Activated T-cell treated with anti-CD3 and anti-CD28 coated beads for 1 hour (primary cell): ENCODE results near the gene CLCN1.

ENCODE experiments used
- DNase-seq: peaks from one replicate; pipeline ENCODE4 v3.0.0-alpha.2; 2020; ENCODE audit warnings: low read depth

The CLCN1 gene

DNA sequence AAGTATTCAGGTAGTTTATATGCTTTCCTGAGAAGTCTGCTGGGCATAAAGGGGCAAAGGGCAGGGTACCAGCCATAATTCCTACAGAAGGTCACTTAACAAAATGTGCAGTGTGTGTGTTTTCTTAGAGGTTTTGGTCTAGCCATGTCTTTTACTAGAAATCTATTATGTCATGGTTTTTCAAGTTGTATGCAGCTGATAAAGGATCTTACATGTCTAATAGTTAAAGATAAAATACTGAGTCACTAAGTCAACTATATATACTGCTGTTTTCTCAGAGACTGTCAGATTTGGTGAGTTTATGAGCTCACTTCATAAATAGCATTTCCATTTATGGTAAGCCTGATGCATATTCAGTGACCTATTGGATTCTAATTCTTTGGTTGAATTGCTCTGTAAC lies 20.0 kb upstream of the CLCN1 start:
- DNase-seq, result no peak

DNA sequence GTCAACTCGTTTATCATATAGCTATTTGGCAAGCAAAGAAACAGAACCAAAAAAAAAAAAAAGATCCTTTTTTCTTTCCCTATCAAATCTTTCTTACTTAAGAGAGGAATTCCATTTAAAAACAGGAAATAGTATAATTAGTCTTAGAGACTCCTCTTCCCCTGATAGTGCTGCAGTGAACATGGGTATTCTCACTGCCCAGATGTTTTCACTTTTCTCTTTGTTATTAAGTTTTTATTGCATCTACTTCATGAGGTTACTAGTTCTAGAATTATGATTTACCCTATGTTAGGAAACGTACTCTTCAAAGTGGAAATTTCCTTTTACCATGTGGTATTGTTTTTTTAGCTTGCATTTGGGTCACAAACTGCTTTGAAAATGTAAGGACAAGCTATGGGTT lies 19.2 kb upstream of the CLCN1 start:
- DNase-seq, result no peak

DNA sequence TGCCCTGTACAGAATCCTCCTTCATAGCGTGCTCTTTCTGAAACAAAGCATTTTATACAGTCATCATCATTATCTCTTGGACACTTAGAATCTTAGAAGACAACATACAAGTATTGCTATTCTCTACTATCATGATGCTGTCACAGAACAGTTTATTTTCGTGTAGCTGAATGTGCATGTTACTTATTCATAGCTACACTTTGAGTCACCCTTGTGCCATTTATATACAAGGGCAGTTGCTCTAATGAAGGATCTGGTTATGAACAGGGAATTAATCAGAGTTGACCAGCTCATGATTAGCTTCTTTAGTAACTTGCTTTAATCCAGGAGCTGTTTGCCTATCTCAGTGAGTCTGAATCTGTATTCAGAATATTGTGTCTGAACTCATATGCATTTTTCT lies 16.6 kb upstream of the CLCN1 start:
- DNase-seq, result no peak

DNA sequence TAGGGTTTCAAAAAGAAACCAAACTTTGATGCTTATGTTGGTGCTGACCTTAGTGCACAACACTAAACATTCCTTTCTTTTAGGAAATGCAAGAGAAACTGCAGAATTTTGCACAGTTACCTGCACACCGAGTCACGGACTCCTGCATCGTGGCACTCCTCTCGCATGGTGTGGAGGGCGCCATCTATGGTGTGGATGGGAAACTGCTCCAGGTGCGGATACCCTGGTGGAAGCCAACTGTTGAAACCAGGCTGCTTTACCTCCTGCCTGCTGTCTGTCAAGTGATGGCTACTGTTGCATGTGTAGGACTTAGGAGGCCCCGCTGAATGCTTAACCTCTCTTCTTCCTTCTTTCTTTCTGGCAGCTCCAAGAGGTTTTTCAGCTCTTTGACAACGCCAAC lies 16.1 kb upstream of the CLCN1 start:
- peak; percentile 50 for DNase-seq

DNA sequence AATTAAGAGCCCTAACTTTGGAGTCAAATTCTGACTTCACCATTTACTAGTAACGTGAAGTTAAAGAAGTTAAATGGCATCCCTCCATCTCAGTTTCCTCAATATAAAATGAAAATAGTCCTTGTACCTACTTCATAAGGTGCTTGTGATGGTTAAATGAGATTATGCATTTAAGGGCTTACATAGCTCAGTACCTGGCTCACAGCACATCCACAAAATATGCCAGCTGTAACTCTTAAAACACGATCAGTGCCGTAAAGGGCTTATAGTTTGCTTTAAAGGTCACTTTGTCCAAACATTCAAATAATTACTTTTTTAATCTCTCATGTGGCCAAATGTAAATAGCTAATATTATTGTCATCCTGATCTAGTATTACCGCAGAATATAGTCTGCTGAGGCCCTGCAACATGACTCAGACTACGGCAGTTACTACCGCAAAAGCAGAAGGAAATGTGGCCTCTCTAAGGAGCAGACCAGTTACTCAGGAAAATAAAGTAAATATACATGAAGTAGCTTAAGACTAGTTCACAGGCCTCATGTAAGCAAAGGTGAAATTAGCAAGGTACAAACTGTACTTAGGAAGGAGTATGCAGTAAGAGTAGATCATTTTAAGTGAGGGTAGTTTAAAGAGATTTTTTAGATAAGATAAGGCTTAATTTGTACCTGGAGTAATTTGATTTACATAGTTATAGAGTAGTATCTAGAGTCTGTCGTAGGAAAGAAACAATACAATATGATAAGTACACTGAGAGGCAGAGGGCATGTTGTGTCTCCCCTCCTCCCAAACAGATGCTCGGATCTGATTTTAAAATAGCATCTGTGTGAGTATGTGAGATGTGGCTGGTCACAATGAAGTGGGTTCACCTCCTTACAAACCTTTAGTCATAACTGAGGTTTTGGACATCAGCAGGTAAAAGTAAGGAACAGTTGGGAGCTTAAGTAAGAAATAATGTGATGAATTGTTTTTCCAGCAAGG lies 14.7 kb upstream of the CLCN1 start:
- no peak for DNase-seq

DNA sequence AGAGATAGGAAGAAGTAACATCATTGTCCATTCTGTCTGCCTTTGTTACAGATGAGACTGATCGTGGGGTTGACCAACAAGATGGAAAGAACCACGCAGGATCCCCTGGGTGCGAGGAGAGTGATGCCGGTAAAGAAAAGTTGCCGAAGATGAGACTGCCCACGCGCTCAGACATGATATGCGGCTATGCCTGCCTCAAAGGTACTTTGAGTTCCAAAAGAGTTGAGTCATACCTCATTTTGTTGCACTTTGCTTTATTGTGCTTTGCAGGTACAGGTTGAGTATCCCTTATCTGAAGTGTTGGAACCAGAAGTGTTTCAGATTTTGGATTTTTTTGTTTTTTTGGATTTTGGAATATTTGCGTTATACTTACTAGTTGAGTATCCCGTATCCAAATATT lies 12.2 kb upstream of the CLCN1 start:
- no peak for DNase-seq

DNA sequence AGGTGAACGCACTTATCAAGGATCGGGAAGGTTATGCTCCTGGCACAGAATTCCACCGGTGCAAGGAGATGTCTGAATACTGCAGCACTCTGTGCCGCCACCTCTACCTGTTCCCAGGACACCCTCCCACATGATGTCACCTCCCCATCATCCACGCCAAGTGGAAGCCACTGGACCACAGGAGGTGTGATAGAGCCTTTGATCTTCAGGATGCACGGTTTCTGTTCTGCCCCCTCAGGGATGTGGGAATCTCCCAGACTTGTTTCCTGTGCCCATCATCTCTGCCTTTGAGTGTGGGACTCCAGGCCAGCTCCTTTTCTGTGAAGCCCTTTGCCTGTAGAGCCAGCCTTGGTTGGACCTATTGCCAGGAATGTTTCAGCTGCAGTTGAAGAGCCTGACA lies 11.0 kb upstream of the CLCN1 start:
- no peak for DNase-seq

DNA sequence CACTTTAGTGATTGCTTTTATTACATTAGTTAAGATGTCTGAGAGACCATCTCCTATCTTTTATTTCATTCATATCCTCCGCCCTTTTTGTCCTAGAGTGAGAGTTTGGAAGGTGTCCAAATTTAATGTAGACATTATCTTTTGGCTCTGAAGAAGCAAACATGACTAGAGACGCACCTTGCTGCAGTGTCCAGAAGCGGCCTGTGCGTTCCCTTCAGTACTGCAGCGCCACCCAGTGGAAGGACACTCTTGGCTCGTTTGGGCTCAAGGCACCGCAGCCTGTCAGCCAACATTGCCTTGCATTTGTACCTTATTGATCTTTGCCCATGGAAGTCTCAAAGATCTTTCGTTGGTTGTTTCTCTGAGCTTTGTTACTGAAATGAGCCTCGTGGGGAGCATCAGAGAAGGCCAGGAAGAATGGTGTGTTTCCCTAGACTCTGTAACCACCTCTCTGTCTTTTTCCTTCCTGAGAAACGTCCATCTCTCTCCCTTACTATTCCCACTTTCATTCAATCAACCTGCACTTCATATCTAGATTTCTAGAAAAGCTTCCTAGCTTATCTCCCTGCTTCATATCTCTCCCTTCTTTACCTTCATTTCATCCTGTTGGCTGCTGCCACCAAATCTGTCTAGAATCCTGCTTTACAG lies 10.4 kb upstream of the CLCN1 start:
- peak; percentile 73 for DNase-seq

DNA sequence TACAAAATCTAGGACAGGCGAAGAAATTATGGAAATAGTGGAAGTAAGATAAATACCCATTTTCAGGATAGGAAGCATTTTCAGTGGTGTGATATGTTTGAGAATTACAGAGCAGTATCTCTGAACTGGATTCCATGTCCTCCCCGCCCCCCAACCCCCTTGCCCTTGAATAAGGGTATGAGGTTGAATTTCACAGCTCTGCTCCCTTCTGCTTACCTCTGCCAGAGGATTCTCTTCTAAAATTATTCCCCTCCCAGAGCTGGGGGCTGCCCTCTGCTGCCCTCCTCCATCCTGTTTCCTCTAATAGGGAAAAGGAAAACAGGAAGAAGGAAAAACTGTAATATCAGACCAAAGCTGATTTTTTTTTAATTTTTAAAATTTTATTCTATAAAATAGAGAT lies 7.3 kb upstream of the CLCN1 start:
- DNase-seq, result no peak

DNA sequence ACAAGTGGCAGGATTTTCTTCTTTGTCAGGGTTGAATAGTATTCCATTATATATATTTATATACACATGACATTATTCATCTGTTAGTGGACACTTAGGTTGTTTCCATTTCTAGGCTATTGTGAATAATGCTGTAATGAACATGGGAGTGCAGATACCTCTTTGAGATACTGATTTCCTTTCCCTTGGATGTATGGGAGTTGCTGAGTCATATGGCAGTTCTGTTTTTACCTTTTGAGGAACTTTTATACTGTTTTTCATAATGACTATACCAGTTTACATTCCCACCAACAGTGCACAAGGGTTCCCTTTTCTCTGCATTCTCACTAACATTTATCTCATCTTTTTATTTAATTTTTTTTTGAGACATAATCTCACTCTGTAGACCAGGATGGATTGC lies 1.8 kb upstream of the CLCN1 start:
- no peak for DNase-seq

DNA sequence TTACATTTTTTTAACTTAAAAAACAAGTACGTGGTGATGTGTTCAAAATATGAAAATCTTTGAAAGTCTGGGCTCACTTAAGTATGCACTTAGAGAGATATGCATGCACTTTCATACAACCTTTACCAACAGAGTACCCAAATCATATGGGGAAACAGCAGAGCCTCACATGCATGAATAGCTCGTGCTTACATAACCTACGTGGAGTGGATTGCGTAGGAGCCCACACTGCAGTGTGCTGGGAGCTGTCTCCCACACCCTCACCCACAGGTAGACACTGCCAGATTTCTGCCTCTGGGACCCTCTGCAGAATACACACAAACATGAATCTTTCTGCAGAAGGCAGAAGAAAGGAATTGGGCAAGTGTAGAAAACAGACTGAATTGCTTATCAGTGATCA lies 581 bp downstream of the CLCN1 start:
- no peak for DNase-seq

DNA sequence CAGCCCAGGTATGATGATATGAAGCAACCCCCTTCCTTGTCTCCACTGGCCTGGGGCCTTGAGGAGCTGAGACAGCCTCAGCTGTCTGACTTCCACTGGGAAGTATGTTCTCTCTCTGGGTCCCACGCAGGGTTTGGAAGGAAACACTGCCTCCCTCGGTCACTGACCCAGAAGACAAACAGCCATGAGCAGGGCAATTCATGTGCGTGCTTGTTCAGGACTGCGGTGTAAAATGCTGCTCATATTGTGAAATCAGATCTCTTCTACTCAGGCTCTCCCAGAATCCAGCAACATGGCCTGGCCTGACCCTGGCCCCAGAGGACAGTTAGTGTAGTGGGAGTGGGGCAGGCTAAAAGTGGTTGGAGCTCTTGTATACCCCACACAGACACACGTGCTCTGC lies 2.8 kb downstream of the CLCN1 start:
- no peak for DNase-seq

DNA sequence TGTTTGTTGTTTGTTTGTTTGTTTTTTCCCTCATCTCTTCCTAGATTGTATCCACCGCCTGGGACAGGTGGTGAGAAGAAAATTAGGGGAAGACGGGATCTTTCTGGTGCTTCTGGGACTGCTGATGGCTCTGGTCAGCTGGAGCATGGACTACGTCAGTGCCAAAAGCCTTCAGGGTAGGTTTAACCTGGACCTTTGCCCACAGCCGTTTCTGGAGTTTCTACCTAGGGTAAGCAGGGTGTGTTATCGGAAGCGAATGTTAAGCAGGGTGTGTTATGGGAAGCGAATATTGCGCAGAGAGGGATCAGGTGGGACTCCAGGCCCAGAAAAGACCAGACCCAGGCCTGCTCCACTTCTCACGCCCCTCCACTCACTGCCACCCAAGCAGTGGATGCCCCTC lies 4.7 kb downstream of the CLCN1 start:
- no peak for DNase-seq

DNA sequence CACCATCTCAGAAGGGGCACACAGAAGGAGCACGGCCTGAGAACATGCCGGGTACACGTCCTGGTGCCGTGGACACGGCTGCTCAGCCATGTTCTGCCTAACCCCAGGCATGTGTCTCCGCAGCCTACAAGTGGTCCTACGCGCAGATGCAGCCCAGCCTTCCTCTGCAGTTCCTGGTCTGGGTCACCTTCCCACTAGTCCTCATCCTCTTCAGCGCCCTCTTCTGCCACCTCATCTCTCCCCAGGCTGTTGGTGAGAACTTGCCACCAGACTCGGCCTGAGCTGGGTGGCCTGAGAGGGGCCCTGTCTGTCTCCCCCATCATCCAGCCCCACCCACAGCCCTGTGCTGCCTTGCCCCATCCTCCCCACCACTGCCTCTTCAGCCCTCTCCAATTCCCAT lies 5.3 kb downstream of the CLCN1 start:
- no peak for DNase-seq

DNA sequence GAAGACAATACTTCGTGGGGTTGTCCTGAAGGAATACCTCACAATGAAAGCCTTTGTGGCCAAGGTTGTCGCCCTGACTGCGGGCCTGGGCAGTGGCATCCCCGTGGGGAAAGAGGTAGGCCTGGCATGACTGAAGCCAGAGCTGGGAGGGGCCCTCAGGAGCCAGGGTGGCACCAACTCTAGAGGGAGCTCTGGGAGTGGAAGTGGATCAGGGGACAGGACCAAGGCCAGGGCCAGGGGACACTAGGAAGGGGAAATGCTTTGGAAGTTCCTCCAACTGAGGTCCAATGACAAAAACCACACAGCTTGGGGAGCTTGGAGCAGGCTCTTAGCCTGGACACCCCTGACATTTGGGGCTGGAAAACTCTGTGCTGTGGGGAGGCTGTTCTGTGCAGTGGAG lies 5.8 kb downstream of the CLCN1 start:
- DNase-seq, result no peak

DNA sequence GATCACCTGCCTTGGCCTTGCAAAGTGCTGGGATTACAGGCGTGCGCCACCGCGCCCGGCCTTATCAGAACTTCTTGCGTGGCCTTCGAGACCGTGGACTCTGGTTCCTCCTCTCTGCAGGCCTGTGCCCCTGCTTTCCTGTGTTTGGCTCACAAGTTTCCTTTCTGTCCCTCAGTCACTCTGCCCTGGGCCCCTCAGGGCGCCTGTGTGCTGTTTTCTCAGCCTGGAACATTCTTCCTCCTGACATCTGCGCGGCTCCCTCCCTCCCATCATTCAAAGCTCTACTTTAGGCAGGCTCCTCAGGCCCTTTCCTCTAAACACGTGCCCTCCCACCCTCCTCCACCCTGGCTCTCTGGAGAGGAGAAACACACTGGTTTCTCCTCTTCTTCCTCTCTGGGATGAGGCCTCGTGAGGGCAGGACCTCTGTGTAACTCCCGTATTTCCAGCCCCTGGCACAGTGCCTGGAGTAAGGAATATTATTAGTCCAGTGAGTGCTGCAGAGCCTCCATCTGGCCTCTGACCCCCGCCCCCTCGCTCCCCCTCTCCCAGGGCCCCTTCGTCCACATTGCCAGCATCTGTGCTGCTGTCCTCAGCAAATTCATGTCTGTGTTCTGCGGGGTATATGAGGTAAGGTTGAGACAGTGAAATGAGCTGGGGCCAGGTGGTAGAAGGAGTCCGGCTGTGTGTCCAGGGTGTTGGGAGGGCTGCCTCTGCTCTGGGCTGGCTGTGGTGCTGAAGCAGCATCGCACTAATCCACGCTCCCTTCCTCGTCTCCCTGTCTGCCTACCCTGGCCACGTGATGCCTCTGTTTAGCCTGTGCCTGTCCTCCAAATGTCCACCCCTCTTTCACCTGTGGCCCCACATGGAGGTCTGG lies 7.1 kb downstream of the CLCN1 start:
- DNase-seq, result no peak

DNA sequence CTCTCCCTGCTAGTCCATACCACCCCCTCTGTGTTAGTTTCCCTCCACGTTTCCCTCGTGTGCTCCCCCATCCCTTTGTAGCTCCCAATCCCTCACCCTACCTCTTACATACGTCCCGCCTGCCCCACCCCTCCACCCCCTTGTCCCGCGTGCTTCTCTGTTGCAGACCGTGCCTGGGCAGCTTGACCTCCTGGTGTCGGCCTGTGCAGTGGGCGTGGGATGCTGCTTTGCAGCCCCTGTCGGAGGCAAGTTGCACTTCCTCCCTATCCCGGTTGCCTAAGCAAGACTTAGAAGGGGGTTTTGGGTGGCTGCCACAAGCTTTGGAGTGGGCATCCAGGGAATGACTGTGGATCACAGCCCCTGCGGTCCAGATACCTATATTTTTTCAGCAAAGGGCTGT lies 7.7 kb downstream of the CLCN1 start:
- DNase-seq, result no peak

DNA sequence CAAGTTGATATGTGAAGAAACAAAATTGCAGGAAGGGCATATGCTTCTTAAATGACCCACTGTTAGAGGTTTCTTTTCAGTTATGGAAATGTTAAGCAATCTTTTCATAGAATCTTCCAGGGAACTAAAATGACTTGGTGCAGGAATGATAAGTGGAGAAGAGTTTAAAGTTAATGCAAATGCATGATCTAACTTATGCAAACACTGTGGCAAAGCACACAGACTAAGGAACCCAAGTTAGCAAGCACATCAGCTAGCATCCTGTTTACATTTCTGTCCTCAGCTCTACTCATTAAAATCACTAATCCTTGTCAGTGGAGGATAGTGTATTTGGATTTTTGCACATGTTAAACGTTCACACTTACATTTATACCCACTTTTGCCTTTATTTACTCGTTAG lies 9.3 kb downstream of the CLCN1 start:
- no peak for DNase-seq

DNA sequence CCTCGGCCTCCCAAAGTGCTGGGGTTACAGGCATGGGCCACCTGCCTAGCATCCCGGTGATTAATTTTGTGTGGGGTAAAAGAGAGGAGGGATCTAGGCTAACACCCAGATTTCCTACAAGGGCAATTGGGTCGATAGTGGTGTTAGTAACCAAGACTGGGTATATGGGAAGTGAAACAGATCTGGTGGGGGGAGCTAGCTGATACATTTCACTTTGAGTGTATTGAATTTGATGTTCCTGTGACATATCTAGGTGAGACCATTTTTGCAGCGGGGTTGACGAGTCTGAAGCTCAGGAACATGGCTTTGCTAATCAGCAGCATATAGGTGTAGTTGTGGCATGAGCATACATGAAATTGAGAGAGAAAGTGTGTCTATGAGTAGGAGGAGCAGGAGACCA lies 12.0 kb downstream of the CLCN1 start:
- DNase-seq, result no peak

DNA sequence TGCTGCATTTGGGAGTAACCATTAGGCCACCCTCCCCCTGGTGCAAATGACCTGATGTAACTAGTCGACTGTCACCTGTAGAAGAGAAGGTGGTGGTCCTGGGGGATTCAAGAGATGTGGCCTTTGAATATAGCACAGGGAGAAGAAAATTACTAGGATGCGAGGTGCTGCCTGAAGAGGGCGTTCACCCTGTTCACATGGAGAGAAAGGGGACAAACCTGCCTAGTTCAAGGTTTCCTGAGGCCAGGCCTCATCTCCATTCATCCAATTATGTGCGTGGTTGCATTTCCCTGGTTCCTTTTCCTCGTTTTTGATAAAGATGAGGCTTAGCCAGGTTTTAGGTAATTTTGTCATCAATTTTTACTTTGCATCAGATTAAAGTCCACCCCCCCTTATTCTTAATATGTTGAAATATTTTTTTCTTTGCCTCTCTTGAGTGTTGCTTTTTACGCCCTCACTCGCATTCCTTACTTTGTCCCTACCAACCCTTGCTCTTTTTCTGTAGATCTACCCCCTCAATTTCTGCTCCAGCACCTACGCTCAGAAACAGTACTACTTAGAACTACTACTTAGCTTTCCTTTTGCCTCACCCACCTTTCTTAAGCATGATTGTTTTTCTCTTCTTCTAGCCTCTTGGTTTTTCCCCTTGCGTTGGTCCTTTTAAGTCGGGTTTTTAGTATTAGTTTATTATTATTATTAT lies 13.7 kb downstream of the CLCN1 start:
- no peak for DNase-seq

DNA sequence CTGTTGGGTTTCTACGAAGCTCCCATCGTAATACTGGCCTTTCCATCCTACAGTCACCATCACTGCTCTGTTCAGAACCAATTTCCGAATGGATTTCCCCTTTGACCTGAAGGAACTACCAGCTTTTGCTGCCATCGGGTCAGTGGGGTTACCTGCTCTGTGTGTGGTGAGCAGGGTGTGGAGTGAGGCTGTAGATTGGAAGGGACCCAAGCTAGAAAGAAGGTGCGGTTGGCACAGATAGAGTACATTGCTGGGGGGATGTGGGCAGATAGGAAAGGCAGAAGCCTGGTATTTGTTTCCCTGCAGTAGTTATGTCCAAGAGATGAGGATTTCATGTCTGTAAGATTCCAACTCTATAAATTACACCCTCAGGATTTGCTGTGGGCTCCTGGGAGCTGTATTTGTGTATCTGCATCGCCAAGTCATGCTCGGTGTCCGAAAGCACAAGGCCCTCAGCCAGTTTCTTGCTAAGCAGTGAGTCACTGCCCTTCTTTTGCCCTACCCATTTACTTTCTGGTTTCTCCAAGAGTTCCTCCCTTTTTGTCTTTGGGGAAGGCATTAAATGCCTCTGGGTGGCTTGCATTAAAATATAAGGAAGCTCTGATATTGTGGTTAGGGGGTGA lies 15.4 kb downstream of the CLCN1 start:
- DNase-seq, result no peak

DNA sequence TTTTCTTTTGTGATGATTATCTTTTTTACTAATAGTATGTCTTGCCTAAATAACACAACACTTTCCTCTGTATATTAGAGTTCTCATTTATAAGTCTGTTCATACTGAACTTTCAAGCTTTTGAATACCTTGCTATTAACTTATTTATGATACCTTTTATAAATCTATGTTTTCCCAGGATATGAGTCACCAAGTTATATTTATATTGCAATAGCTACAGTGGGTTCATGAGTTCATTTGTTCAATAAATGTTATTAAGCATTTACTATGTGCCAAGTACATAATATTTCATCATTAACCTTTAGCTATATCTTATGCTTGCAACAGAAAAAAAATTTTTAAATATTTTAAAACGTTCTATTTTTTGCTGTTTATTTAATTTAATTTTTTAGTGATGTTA lies 18.3 kb downstream of the CLCN1 start:
- no peak for DNase-seq
